22Rv1 (cell line): Measurements from ENCODE around the gene HCAR1.

ENCODE experiments used
- H3K27ac ChIP-seq: fragments of 450-650 bp; 2 replicates; pipeline ENCODE4 v1.5.1; 2017
- ZFX ChIP-seq: fragments of 450-650 bp; IDR thresholded peaks from 2 replicates; pipeline ENCODE4 v1.6.1; 2017; ENCODE audit warnings: antibody characterized with exemption, borderline replicate concordance
- TF ChIP-seq, protein P1 (sequence below): fragments of 450-650 bp; IDR thresholded peaks from 2 replicates; pipeline ENCODE4 v1.5.1; 2017; ENCODE audit warnings: mild to moderate bottlenecking

The HCAR1 gene

GRCh38 chr12:122747224-122748135 lies 16.8 kb upstream of the HCAR1 start:
- H3K27ac ChIP-seq, result no peak overlapping the region
- TF ChIP-seq, protein P1, sequence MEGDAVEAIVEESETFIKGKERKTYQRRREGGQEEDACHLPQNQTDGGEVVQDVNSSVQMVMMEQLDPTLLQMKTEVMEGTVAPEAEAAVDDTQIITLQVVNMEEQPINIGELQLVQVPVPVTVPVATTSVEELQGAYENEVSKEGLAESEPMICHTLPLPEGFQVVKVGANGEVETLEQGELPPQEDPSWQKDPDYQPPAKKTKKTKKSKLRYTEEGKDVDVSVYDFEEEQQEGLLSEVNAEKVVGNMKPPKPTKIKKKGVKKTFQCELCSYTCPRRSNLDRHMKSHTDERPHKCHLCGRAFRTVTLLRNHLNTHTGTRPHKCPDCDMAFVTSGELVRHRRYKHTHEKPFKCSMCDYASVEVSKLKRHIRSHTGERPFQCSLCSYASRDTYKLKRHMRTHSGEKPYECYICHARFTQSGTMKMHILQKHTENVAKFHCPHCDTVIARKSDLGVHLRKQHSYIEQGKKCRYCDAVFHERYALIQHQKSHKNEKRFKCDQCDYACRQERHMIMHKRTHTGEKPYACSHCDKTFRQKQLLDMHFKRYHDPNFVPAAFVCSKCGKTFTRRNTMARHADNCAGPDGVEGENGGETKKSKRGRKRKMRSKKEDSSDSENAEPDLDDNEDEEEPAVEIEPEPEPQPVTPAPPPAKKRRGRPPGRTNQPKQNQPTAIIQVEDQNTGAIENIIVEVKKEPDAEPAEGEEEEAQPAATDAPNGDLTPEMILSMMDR, result no peak
- TF ChIP-seq ZFX, result no peak

DNA sequence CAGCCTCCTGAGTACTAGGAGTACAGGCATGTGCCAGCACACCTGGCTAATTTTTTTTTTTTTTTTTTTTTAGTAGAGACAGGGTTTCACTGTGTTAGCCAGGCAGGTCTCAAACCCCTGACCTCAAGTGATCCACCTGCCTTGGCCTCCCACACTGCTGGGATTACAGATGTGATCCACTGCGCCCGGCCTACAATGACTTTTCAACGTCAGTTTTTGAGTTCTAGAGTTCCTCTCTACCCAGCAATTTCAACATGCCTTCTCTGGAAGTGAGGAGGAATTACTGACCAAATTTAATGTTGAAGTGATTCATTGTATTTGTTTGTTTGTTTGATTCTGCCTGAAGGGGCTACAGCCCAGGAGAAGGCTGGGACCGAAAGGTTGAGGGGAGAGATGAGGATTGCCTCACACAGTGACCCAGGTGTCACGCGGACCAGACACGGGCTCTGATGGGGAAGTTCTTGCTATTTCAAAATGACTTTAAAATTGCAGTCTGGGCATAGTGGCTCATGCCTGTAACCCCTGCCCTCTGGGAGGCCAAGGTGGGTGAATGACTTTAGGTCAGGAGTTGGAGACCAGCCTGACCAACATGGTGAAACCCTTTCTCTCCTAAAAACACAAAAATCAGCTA lies 13.4 kb upstream of the HCAR1 start:
- TF ChIP-seq ZFX, result no peak
- TF ChIP-seq, protein P1, result no peak
- H3K27ac ChIP-seq, result no peak overlapping the region

DNA sequence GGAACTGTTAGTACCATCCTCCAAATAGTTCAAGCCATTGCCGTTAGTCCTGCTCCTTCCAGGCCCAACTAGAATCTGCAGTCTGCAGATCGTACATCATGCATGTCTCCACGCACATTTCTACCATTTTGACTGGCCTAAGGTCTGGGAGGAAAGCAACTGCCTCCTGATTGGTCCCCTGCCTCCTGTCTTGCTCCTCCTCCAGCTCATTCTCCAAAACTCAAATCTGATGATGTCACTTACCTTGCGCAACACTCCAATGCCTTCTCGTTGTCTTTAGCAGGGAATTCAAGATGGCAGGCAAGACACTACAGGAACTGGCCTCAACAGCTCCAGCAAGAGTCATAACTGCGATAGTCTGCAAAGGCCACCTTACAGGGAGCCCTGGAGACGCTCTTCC lies 9.7 kb upstream of the HCAR1 start:
- no peak overlapping the region for H3K27ac ChIP-seq
- TF ChIP-seq, protein P1, result no peak

DNA sequence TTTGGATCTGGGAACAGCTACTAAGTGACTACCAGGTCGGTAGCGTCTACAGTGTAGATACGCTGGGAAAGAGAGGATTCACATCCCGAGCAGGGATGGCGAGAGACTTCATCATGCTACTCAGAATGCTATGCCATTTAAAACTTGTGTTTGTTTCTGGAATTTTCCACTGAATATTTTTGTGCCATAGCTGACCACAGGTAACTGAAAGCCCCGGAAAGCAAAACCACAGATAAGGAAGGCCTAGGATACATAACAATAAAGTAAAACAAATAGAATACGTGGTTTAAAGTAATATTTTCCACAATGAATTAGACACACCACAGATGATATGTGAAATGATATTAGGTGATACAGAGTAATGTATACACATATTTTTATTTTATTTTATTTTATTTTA lies 7.9 kb upstream of the HCAR1 start:
- no peak overlapping the region for H3K27ac ChIP-seq
- TF ChIP-seq, protein P1, result no peak
- TF ChIP-seq ZFX, result no peak

GRCh38 chr12:122732611-122733010 lies 2.0 kb upstream of the HCAR1 start:
- no peak overlapping the region for H3K27ac ChIP-seq
- TF ChIP-seq, protein P1, result no peak

GRCh38 chr12:122732170-122732569 lies 1.5 kb upstream of the HCAR1 start:
- no peak overlapping the region for H3K27ac ChIP-seq
- no peak for TF ChIP-seq ZFX
- TF ChIP-seq, protein P1, result no peak

GRCh38 chr12:122729583-122730214 lies 945 bp downstream of the HCAR1 start:
- TF ChIP-seq, protein P1, result no peak
- no peak for TF ChIP-seq ZFX
- no peak overlapping the region for H3K27ac ChIP-seq
